Epithelial cell of proximal tubule (primary cell): ENCODE data around the gene COL24A1. TPM values are rescaled to one million over a fixed set of nuclear protein-coding genes. Genes with fewer than 3 reads are reported as not detected.

Experiments
- DNase-seq: peaks from one replicate; pipeline ENCODE4 v3.0.0-alpha.2; 2011; ENCODE audit warnings: low read depth
- H3K4me3 ChIP-seq: 2 replicates; pipeline ENCODE4 v1.5.1; 2011; ENCODE audit warnings: low read depth, mild to moderate bottlenecking, low read length
- total RNA-seq: library from RNA; depleted of rRNA; stranded (reverse); fragments of >200 nt; gene quantifications from 2 replicates; pipeline ENCODE4 v1.2.3, GENCODE V29; 2015
- TF ChIP-seq, protein P1 (sequence below): conservative IDR thresholded peaks from 2 replicates; pipeline ENCODE4 v1.5.1; 2012; ENCODE audit warnings: low read depth, mild to moderate bottlenecking, low read length

COL24A1 gene
- total RNA-seq, 1 donor from 2014 or later, result 0.06 TPM

- TF ChIP-seq, protein P1, sequence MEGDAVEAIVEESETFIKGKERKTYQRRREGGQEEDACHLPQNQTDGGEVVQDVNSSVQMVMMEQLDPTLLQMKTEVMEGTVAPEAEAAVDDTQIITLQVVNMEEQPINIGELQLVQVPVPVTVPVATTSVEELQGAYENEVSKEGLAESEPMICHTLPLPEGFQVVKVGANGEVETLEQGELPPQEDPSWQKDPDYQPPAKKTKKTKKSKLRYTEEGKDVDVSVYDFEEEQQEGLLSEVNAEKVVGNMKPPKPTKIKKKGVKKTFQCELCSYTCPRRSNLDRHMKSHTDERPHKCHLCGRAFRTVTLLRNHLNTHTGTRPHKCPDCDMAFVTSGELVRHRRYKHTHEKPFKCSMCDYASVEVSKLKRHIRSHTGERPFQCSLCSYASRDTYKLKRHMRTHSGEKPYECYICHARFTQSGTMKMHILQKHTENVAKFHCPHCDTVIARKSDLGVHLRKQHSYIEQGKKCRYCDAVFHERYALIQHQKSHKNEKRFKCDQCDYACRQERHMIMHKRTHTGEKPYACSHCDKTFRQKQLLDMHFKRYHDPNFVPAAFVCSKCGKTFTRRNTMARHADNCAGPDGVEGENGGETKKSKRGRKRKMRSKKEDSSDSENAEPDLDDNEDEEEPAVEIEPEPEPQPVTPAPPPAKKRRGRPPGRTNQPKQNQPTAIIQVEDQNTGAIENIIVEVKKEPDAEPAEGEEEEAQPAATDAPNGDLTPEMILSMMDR, result no peak
- DNase-seq, result no peak
- no peak overlapping the region for H3K4me3 ChIP-seq
Measured at GRCh38 chr1:86195281-86195680, 38.7 kb upstream of the COL24A1 start.

GRCh38 chr1:86194491-86195034 is 38.0 kb upstream of the COL24A1 start:
- DNase-seq, result no peak
- no peak overlapping the region for H3K4me3 ChIP-seq
- TF ChIP-seq, protein P1, result no peak

GRCh38 chr1:86192417-86192816 is 35.8 kb upstream of the COL24A1 start:
- H3K4me3 ChIP-seq, result no peak overlapping the region
- TF ChIP-seq, protein P1, result no peak
- DNase-seq, result no peak

DNA sequence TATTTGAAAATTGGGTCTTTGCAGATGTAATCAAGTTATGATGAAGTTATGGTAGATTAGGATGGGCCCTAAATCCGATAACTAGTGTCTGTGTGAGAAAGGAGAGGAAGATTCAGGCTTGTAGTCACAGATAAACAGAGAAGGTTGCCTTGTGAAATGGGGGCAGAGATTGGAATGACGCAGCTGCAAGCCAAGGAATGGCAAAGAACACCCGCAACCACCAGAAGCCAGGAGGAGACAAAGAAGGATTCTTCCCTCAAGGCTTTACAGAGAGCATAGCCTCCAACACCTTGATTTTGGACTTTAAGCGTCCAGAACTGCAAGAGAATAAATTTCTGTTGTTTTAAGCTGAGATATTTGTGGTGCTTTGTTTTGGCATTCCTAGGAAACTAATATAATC is 35.4 kb upstream of the COL24A1 start:
- TF ChIP-seq, protein P1, result no peak
- no peak for DNase-seq
- no peak overlapping the region for H3K4me3 ChIP-seq

DNA sequence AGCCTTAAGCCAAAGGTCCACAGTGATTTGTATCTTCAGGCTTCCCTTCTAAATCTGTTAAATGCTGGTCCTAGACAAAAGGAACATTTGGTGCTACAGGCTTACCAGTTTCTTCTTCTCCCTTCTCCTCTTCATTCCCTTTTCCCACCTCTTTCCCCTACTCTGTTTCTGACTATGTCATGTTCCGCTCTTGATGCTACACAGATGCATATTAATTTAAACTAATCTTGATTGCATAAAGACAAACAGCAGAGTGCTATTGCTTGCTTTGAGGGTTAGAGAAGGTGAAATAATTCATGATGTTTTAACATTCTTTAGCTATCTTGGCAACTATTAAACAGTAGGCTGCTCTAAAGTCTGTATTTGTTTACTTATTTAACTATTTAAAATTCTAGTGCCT is 34.3 kb upstream of the COL24A1 start:
- H3K4me3 ChIP-seq, result no peak overlapping the region
- no peak for DNase-seq
- TF ChIP-seq, protein P1, result no peak

DNA sequence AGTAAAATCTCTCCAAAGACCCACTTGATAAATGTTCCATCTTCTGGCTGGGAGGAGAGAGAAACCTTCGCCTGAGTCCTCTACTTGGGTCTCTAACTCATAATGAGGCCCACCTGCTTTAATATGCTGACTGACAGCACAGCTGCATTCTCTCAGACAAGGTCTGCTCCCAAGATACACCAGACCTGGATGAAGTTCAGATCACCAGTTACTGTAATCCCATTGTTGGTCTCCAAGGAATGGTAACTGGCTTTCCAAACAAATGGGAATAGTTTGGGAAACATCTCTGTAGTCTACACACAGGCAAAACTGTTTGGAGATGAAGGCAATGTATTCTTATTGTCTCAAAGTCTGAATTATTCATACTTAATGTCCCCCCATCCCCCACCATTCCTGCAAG is 27.9 kb upstream of the COL24A1 start:
- H3K4me3 ChIP-seq, result no peak overlapping the region
- DNase-seq, result no peak
- TF ChIP-seq, protein P1, result no peak

DNA sequence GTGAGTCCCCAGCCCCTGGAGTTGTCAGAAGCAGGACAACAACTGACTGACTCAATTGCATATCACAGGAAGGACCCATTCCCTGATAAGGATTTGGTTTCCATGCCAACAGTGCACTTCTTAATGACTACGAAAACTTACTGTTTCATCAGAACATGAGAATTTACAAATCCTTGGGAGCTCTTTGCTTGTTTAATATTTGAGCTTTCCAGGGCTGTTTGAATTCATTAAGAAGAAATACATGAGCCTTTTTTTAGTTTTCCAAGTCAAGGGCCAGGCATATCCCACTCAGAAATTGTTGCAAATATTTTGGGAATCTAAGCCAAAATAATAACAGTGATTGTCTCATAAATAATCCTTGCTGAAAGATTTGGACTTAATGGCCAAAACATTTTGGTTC is 27.2 kb upstream of the COL24A1 start:
- DNase-seq, result no peak
- TF ChIP-seq, protein P1, result no peak

More for the DNA sequence above, 27.2 kb upstream of the COL24A1 start:
- H3K4me3 ChIP-seq, result no peak overlapping the region
